ENCODE results near the gene ZNF575. TPM values are rescaled to one million over a fixed set of nuclear protein-coding genes. Genes with fewer than 3 reads are reported as not detected.

Gene ZNF575
- total RNA-seq, 5 donors from 2014 or later (not counting 1 experiment from before 2014, with no cell fraction given) = 3.4 to 12.7 (median 6.2) TPM

GRCh38 chr19:43561139-43561970, 28.4 kb downstream of the ZNF575 start:
- CTCF ChIA-PET = no interaction called here
- H3K9me3 Mint-ChIP-seq = no peaks in the 10 kb centered on the region
- Histone ChIP-seq H3K4me1 (ENCODE audit: control insufficient read depth in 1 of 2, extremely low read depth in 1 of 2, insufficient read depth in 2 of 2, low read length in 2 of 2) (peaks cover 20 to 54% of the 10 kb centered on the region in 2 experiments), H3K9me3 (no peaks in the 10 kb centered on the region), H3K36me3 (ENCODE audit: control insufficient read depth in 2 of 2, extremely low read depth in 1 of 2, insufficient read depth in 1 of 2, low read length in 1 of 2) (peaks cover under 1 to 18% of the 10 kb centered on the region in 2 donors), H3K27ac (ENCODE audit: low read length) (peak overlapping the region; percentile 93), H3K4me3 (ENCODE audit: control insufficient read depth in 1 of 2, extremely low read depth in 1 of 2, low read length in 1 of 2) (no peak overlapping the region), H3K27me3 (replicated peaks in 1 of 2; ENCODE audit: control insufficient read depth in 2 of 2, extremely low read depth in 1 of 2, insufficient read depth in 2 of 2, low read length in 1 of 2) (no peaks in the 10 kb centered on the region)
- peak overlapping the region; percentile 96 to 98 for H3K27ac Mint-ChIP-seq
- peaks cover 28% of the 10 kb centered on the region for H3K36me3 Mint-ChIP-seq
- DNase-seq (no peak), ATAC-seq (replicated peaks in 1 of 4) (no peak)
- H3K4me1 Mint-ChIP-seq = peaks cover 56 to 59% (median 58%) of the 10 kb centered on the region in 3 donors
- H3K4me3 Mint-ChIP-seq = peak overlapping the region in 1 of 3 donors; percentile 84
- no peaks in the 10 kb centered on the region for H3K27me3 Mint-ChIP-seq
- 100% methylated on average over 11 of the region's 12 CpGs for WGBS (ENCODE audit: insufficient coverage)
- POLR2A ChIA-PET = interaction anchor here in 1 of 2 donors (0.6 kb wide), 1 partner anchor 11 kb away, joined by 3 read pairs; no protein-coding TSS in a partner anchor

- Histone ChIP-seq H3K9me3 (no peaks in the 10 kb centered on the region), H3K4me3 (ENCODE audit: control insufficient read depth in 1 of 2, extremely low read depth in 1 of 2, low read length in 1 of 2) (peak overlapping the region; percentile 22 to 29), H3K27me3 (replicated peaks in 1 of 2; ENCODE audit: control insufficient read depth in 2 of 2, extremely low read depth in 1 of 2, insufficient read depth in 2 of 2, low read length in 1 of 2) (no peaks in the 10 kb centered on the region), H3K36me3 (ENCODE audit: control insufficient read depth in 2 of 2, extremely low read depth in 1 of 2, insufficient read depth in 1 of 2, low read length in 1 of 2) (peaks cover 0 to 18% of the 10 kb centered on the region in 2 donors), H3K27ac (ENCODE audit: low read length) (peak overlapping the region; percentile 93), H3K4me1 (ENCODE audit: control insufficient read depth in 1 of 2, extremely low read depth in 1 of 2, insufficient read depth in 2 of 2, low read length in 2 of 2) (peaks cover 20 to 54% of the 10 kb centered on the region in 2 experiments)
- POLR2A ChIA-PET = no interaction called here
- H3K27ac Mint-ChIP-seq = peak overlapping the region; percentile 96 to 98
- ATAC-seq (replicated peaks in 1 of 4) (peak in 1 of 4 experiments; percentile 4), DNase-seq (peak in 2 of 35 experiments; percentile 21 to 38)
- CTCF ChIA-PET = no interaction called here
- no peaks in the 10 kb centered on the region for H3K27me3 Mint-ChIP-seq
- H3K36me3 Mint-ChIP-seq = peaks cover 31% of the 10 kb centered on the region
- WGBS (ENCODE audit: insufficient coverage) = no CpG with 5 or more reads among the region's 6 CpGs
- H3K4me1 Mint-ChIP-seq = peaks cover 58 to 64% (median 59%) of the 10 kb centered on the region in 3 donors
- H3K4me3 Mint-ChIP-seq = peak overlapping the region; percentile 58 to 84 (median 62)
- H3K9me3 Mint-ChIP-seq = no peaks in the 10 kb centered on the region
Measured at GRCh38 chr19:43562226-43562697, 29.3 kb downstream of the ZNF575 start.

GRCh38 chr19:43562698-43563241, 29.8 kb downstream of the ZNF575 start:
- Histone ChIP-seq H3K9me3 (no peaks in the 10 kb centered on the region), H3K27ac (ENCODE audit: low read length) (peak overlapping the region; percentile 93), H3K4me1 (ENCODE audit: control insufficient read depth in 1 of 2, extremely low read depth in 1 of 2, insufficient read depth in 2 of 2, low read length in 2 of 2) (peaks cover 20 to 54% of the 10 kb centered on the region in 2 experiments), H3K36me3 (ENCODE audit: control insufficient read depth in 2 of 2, extremely low read depth in 1 of 2, insufficient read depth in 1 of 2, low read length in 1 of 2) (peaks cover 0 to 16% of the 10 kb centered on the region in 2 donors), H3K27me3 (replicated peaks in 1 of 2; ENCODE audit: control insufficient read depth in 2 of 2, extremely low read depth in 1 of 2, insufficient read depth in 2 of 2, low read length in 1 of 2) (no peaks in the 10 kb centered on the region), H3K4me3 (ENCODE audit: control insufficient read depth in 1 of 2, extremely low read depth in 1 of 2, low read length in 1 of 2) (peak overlapping the region; percentile 22 to 29)
- POLR2A ChIA-PET = interaction anchor here in 1 of 2 donors (0.6 kb wide), 1 partner anchor 258 kb away, joined by 3 read pairs; no protein-coding TSS in a partner anchor
- DNase-seq (peak; percentile 61 to 90 (median 78)), ATAC-seq (replicated peaks in 1 of 4) (peak; percentile 86 to 91 (median 88))
- H3K36me3 Mint-ChIP-seq = peaks cover 30% of the 10 kb centered on the region
- CTCF ChIA-PET = interaction anchor here in 1 of 2 donors (0.6 kb wide), 1 partner anchor 32 kb away, joined by 3 read pairs; no protein-coding TSS in a partner anchor
- H3K4me3 Mint-ChIP-seq = peak overlapping the region; percentile 58 to 84 (median 62)
- WGBS (ENCODE audit: insufficient coverage) = 10% methylated on average over 4 of the region's 14 CpGs
- peaks cover 58 to 64% (median 58%) of the 10 kb centered on the region in 3 donors for H3K4me1 Mint-ChIP-seq
- H3K27ac Mint-ChIP-seq = peak overlapping the region; percentile 96 to 98
- no peaks in the 10 kb centered on the region for H3K9me3 Mint-ChIP-seq
- no peaks in the 10 kb centered on the region for H3K27me3 Mint-ChIP-seq

- ATAC-seq (replicated peaks in 1 of 4) (no peak), DNase-seq (no peak)
- Mint-ChIP-seq H3K4me3 (peak overlapping the region in 1 of 3 donors; percentile 84), H3K36me3 (peaks cover 28% of the 10 kb centered on the region), H3K4me1 (peaks cover 57 to 64% (median 58%) of the 10 kb centered on the region in 3 donors), H3K27me3 (no peaks in the 10 kb centered on the region), H3K9me3 (no peaks in the 10 kb centered on the region), H3K27ac (peak overlapping the region; percentile 96 to 98)
- no peaks in the 10 kb centered on the region for H3K27me3 ChIP-seq (replicated peaks in 1 of 2; ENCODE audit: control insufficient read depth in 2 of 2, extremely low read depth in 1 of 2, insufficient read depth in 2 of 2, low read length in 1 of 2)
- no peaks in the 10 kb centered on the region for H3K9me3 ChIP-seq
- WGBS (ENCODE audit: insufficient coverage) = 89% methylated on average over 9 of the region's 10 CpGs
- POLR2A ChIA-PET = interaction anchor here in 1 of 2 donors (0.7 kb wide), 1 partner anchor 10 kb away, joined by 3 read pairs; no protein-coding TSS in a partner anchor
- peaks cover 0 to 11% of the 10 kb centered on the region in 2 donors for H3K36me3 ChIP-seq (ENCODE audit: control insufficient read depth in 2 of 2, extremely low read depth in 1 of 2, insufficient read depth in 1 of 2, low read length in 1 of 2)
- H3K27ac ChIP-seq (ENCODE audit: low read length) = peak overlapping the region; percentile 93
- peaks cover 20 to 54% of the 10 kb centered on the region in 2 experiments for H3K4me1 ChIP-seq (ENCODE audit: control insufficient read depth in 1 of 2, extremely low read depth in 1 of 2, insufficient read depth in 2 of 2, low read length in 2 of 2)
- CTCF ChIA-PET = interaction anchor here in 1 of 2 donors (0.9 kb wide), 1 partner anchor 10 kb away, joined by 3 read pairs; no protein-coding TSS in a partner anchor
- no peak overlapping the region for H3K4me3 ChIP-seq (ENCODE audit: control insufficient read depth in 1 of 2, extremely low read depth in 1 of 2, low read length in 1 of 2)
Measured at GRCh38 chr19:43563816-43564457, 30.9 kb downstream of the ZNF575 start.

- H3K27ac ChIP-seq (ENCODE audit: low read length) = no peak overlapping the region
Measured at GRCh38 chr19:43564800-43565199, 31.8 kb downstream of the ZNF575 start.

More at GRCh38 chr19:43564800-43565199, 31.8 kb downstream of the ZNF575 start:
- H3K36me3 ChIP-seq (ENCODE audit: control insufficient read depth in 2 of 2, extremely low read depth in 1 of 2, insufficient read depth in 1 of 2, low read length in 1 of 2) = peaks cover 0 to 7% of the 10 kb centered on the region in 2 donors
- ChIA-PET CTCF (interaction anchor here (0.6 to 0.9 kb wide), 4 partner anchors 9 to 94 kb away, joined by 3 read pairs; no protein-coding TSS in a partner anchor), POLR2A (interaction anchor here in 1 of 2 donors (0.7 kb wide), 1 partner anchor 9 kb away, joined by 3 read pairs; no protein-coding TSS in a partner anchor)
- H3K9me3 ChIP-seq = no peaks in the 10 kb centered on the region
- DNase-seq (no peak), ATAC-seq (replicated peaks in 1 of 4) (no peak)
- Mint-ChIP-seq H3K36me3 (peaks cover 25% of the 10 kb centered on the region), H3K9me3 (no peaks in the 10 kb centered on the region), H3K27ac (peak overlapping the region; percentile 78 to 96), H3K4me3 (peak overlapping the region in 1 of 3 donors; percentile 84), H3K4me1 (peaks cover 58 to 67% (median 58%) of the 10 kb centered on the region in 3 donors), H3K27me3 (no peaks in the 10 kb centered on the region)
- no peaks in the 10 kb centered on the region for H3K27me3 ChIP-seq (replicated peaks in 1 of 2; ENCODE audit: control insufficient read depth in 2 of 2, extremely low read depth in 1 of 2, insufficient read depth in 2 of 2, low read length in 1 of 2)
- H3K4me3 ChIP-seq (ENCODE audit: control insufficient read depth in 1 of 2, extremely low read depth in 1 of 2, low read length in 1 of 2) = no peak overlapping the region
- H3K4me1 ChIP-seq (ENCODE audit: control insufficient read depth in 1 of 2, extremely low read depth in 1 of 2, insufficient read depth in 2 of 2, low read length in 2 of 2) = peaks cover 20 to 54% of the 10 kb centered on the region in 2 experiments
- WGBS (ENCODE audit: insufficient coverage) = 68% methylated on average over 9 of the region's 9 CpGs
